HG03342 (cell line): Measurements from ENCODE around the gene SYTL3.

Experiments
- ATAC-seq: cut with Tn5 transposase; IDR thresholded peaks from one replicate; pipeline ENCODE4 v1.9.1; 2021; ENCODE audit warnings: mild to moderate bottlenecking, moderate library complexity; ENCODE audit not compliant: unreplicated experiment

The SYTL3 gene

GRCh38 chr6:158769771-158770432 is 120.0 kb downstream of the SYTL3 start:
- ATAC-seq: no peak

- ATAC-seq: no peak
These were observed 120.9 kb downstream of the SYTL3 start for GRCh38 chr6:158770533-158771330.

- ATAC-seq: no peak
These were observed 121.7 kb downstream of the SYTL3 start for GRCh38 chr6:158771399-158772152.

- ATAC-seq: no peak
These were observed 122.3 kb downstream of the SYTL3 start for GRCh38 chr6:158772172-158772571.

GRCh38 chr6:158772851-158773371 is 123.1 kb downstream of the SYTL3 start:
- ATAC-seq: no peak

GRCh38 chr6:158773581-158774449 is 124.0 kb downstream of the SYTL3 start:
- ATAC-seq: no peak

GRCh38 chr6:158774717-158775449 is 125.0 kb downstream of the SYTL3 start:
- no peak for ATAC-seq

- ATAC-seq: no peak
These were observed 126.0 kb downstream of the SYTL3 start for GRCh38 chr6:158775832-158776231.

- ATAC-seq: no peak
These were observed 126.9 kb downstream of the SYTL3 start for GRCh38 chr6:158776737-158777136.

- ATAC-seq: no peak
These were observed 127.7 kb downstream of the SYTL3 start for GRCh38 chr6:158777510-158777909.

GRCh38 chr6:158778005-158778527 is 128.2 kb downstream of the SYTL3 start:
- ATAC-seq: no peak

- no peak for ATAC-seq
These were observed 130.5 kb downstream of the SYTL3 start for GRCh38 chr6:158780246-158780884.

- no peak for ATAC-seq
These were observed 131.3 kb downstream of the SYTL3 start for GRCh38 chr6:158780988-158781691.

- ATAC-seq: no peak
These were observed 132.0 kb downstream of the SYTL3 start for GRCh38 chr6:158781692-158782373.

GRCh38 chr6:158782432-158783166 is 132.7 kb downstream of the SYTL3 start:
- ATAC-seq: no peak

GRCh38 chr6:158783167-158783450 is 133.3 kb downstream of the SYTL3 start:
- no peak for ATAC-seq

- ATAC-seq: no peak
These were observed 134.0 kb downstream of the SYTL3 start for GRCh38 chr6:158783851-158784250.
